Lung (tissue), 12 donors: Measurements from ENCODE around the gene AGPAT2. TPM values are rescaled to one million over a fixed set of nuclear protein-coding genes. Genes with fewer than 3 reads are reported as not detected.

Experiments
- ATAC-seq: fragments of 200-7000 bp; cut with Tn5 transposase; one replicate; pipeline ENCODE4 v1.9.1; 2020; ENCODE audit warnings: moderate number of reproducible peaks; ENCODE audit not compliant: insufficient read depth, low FRiP score
- DNase-seq, 3 donors: peaks; one replicate each; pipeline ENCODE4 v3.0.0-alpha.2; 2013 to 2017
- H3K27ac ChIP-seq, 2 donors: one replicate each; pipeline ENCODE4 v1.5.1; 2013; ENCODE audit warnings: mild to moderate bottlenecking in 2 of 2, moderate library complexity in 2 of 2, control low read depth in 1 of 2, inconsistent platforms in 1 of 2, low read depth in 1 of 2, low read length in 1 of 2
- H3K27me3 ChIP-seq, 3 donors: one replicate each; pipeline ENCODE4 v1.5.1; 2013; ENCODE audit warnings: low read length in 2 of 3; ENCODE audit not compliant: control insufficient read depth in 3 of 3, insufficient read depth in 3 of 3
- H3K36me3 ChIP-seq, 4 donors: one replicate each; pipeline ENCODE4 v1.5.1; 2013; ENCODE audit warnings: low read length in 4 of 4, mild to moderate bottlenecking in 1 of 4, moderate library complexity in 1 of 4; ENCODE audit not compliant: control insufficient read depth in 4 of 4, insufficient read depth in 4 of 4
- H3K4me1 ChIP-seq, 5 donors: one replicate each; pipeline ENCODE4 v1.5.1; 2013; ENCODE audit warnings: low read length in 5 of 5, mild to moderate bottlenecking in 2 of 5, moderate library complexity in 1 of 5; ENCODE audit not compliant: control insufficient read depth in 5 of 5, insufficient read depth in 5 of 5
- H3K4me3 ChIP-seq: one replicate; pipeline ENCODE4 v1.5.1; 2013; ENCODE audit warnings: mild to moderate bottlenecking, control low read depth, moderate library complexity
- H3K9ac ChIP-seq, 2 donors: one replicate each; pipeline ENCODE4 v1.5.1; 2013; ENCODE audit warnings: low read length in 2 of 2, control low read depth in 1 of 2; ENCODE audit not compliant: insufficient read depth in 1 of 2
- H3K9me3 ChIP-seq, 4 donors: one replicate each; pipeline ENCODE4 v1.5.1; 2013; ENCODE audit warnings: low read length in 3 of 4, mild to moderate bottlenecking in 1 of 4, moderate library complexity in 1 of 4; ENCODE audit not compliant: control insufficient read depth in 4 of 4, insufficient read depth in 3 of 4
- WGBS, 2 donors: extraction: QIAGEN DNeasy Blood & Tissue Kit; methylation state at CpG; one replicate each; pipeline ENCODE4 v1.1.7; 2013; 5-methylcytosine and 5-hydroxymethylcytosine counted together
- polyA plus RNA-seq, 2 donors: library from polyadenylated mRNA; stranded (reverse); fragments of 200-250 nt; gene quantifications; one replicate each; pipeline ENCODE4 v1.2.1, GENCODE V29; 2013
- total RNA-seq, 2 donors: library from RNA; depleted of rRNA in 1 of 2; stranded (reverse); fragments of >200 nt in 1 of 2; gene quantifications; one replicate each; pipeline ENCODE4 v1.2.1, GENCODE V29; 2014 to 2021
- TF ChIP-seq, protein P1 (sequence below): IDR thresholded peaks from 2 replicates; pipeline ENCODE4 v1.5.1; 2012; ENCODE audit warnings: mild to moderate bottlenecking; ENCODE audit errors: control extremely low read depth, extremely low read depth
- donor health status: control.
- donor health status: control.
- donor health status: Bipolar disorder and iron deficiency.
- donor health status: healthy.
- donor health status: DM: yes; HTN: yes; CAD: no.

AGPAT2 gene
- total and polyA plus RNA-seq, 4 donors, result 81.7 to 277 (median 177) TPM

DNA sequence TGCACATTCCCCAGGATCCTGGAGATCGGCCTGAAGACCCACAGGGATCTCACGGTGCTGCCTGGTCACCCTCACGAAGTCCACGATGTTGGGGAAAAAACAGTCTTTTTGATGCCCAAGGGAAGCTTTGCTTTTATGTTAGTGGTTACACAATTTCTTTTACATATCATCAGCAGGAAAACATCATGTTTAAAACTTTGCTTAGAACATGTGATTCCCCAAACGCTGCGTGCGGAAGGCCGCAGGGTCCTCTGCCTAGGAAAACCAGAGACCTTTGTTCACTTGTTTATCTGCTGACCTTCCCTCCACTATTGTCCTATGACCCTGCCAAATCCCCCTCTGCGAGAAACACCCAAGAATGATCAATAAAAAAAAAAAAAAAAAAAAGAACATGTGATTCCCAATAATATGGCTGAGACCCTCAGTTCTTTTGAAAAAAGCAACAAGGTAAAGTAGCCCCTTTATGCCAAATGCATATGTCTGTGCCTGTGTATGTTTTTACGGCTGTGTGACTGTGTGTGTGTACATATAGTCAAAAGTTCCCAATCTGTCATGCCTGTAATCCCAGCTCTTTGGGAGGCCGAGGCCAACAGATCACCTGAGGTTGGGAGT lies 11.5 kb upstream of the AGPAT2 start:
- Histone ChIP-seq H3K27me3 (peaks cover 0 to 15% (median 12%) of the 10 kb centered on the region in 3 donors), H3K27ac (no peak overlapping the region), H3K4me3 (no peak overlapping the region), H3K9ac (no peak overlapping the region), H3K4me1 (peaks cover 0 to 17% (median 10%) of the 10 kb centered on the region in 5 donors), H3K9me3 (no peaks in the 10 kb centered on the region), H3K36me3 (no peaks in the 10 kb centered on the region)
- DNase-seq (no peak), ATAC-seq (no peak)
- 73 to 87% methylated on average over 10 of the region's 11 CpGs for WGBS, 2 donors
- TF ChIP-seq, protein P1, sequence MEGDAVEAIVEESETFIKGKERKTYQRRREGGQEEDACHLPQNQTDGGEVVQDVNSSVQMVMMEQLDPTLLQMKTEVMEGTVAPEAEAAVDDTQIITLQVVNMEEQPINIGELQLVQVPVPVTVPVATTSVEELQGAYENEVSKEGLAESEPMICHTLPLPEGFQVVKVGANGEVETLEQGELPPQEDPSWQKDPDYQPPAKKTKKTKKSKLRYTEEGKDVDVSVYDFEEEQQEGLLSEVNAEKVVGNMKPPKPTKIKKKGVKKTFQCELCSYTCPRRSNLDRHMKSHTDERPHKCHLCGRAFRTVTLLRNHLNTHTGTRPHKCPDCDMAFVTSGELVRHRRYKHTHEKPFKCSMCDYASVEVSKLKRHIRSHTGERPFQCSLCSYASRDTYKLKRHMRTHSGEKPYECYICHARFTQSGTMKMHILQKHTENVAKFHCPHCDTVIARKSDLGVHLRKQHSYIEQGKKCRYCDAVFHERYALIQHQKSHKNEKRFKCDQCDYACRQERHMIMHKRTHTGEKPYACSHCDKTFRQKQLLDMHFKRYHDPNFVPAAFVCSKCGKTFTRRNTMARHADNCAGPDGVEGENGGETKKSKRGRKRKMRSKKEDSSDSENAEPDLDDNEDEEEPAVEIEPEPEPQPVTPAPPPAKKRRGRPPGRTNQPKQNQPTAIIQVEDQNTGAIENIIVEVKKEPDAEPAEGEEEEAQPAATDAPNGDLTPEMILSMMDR, result no peak

GRCh38 chr9:136697821-136698526 lies 10.7 kb upstream of the AGPAT2 start:
- no peak overlapping the region for H3K9ac ChIP-seq
- H3K27ac ChIP-seq, result peak overlapping the region in 1 of 2 donors; percentile 76
- H3K4me1 ChIP-seq, result peaks cover 0 to 18% (median 10%) of the 10 kb centered on the region in 5 donors
- TF ChIP-seq, protein P1, result no peak
- H3K9me3 ChIP-seq, result no peaks in the 10 kb centered on the region
- no peak overlapping the region for H3K4me3 ChIP-seq
- peaks cover 0 to 15% (median 12%) of the 10 kb centered on the region in 3 donors for H3K27me3 ChIP-seq
- H3K36me3 ChIP-seq, result no peaks in the 10 kb centered on the region
- 42 to 47% methylated on average over 20 of the region's 20 CpGs for WGBS, 2 donors
- peak; percentile 7 for ATAC-seq
- DNase-seq, result no peak

GRCh38 chr9:136697146-136697820 lies 10.0 kb upstream of the AGPAT2 start:
- no peak overlapping the region for H3K4me3 ChIP-seq
- 61 to 63% methylated on average over 23 of the region's 23 CpGs for WGBS, 2 donors
- no peak overlapping the region for H3K9ac ChIP-seq
- no peaks in the 10 kb centered on the region for H3K9me3 ChIP-seq
- H3K27me3 ChIP-seq, result peaks cover 0 to 15% (median 12%) of the 10 kb centered on the region in 3 donors
- ATAC-seq (no peak), DNase-seq (peak in 1 of 3 donors; percentile 29)
- peaks cover 0 to 22% (median 10%) of the 10 kb centered on the region in 5 donors for H3K4me1 ChIP-seq
- TF ChIP-seq, protein P1, result no peak
- H3K27ac ChIP-seq, result peak overlapping the region in 1 of 2 donors; percentile 76
- H3K36me3 ChIP-seq, result no peaks in the 10 kb centered on the region
